Tibial artery (tissue), 4 donors: ENCODE results near the gene YJEFN3.

ENCODE experiments used
- DNase-seq, 2 donors: peaks; one replicate each; pipeline ENCODE4 v3.0.0-alpha.2; 2019
- H3K27ac ChIP-seq, 2 donors: fragments of 200-600 bp; sonication (generic) in 1 of 2; 1 replicate in 1 of 2; 2 replicates in 1 of 2; pipeline ENCODE4 v1.5.1; 2018 to 2019; ENCODE audit warnings: mild to moderate bottlenecking in 1 of 2
- H3K27me3 ChIP-seq, 2 donors: fragments of 200-600 bp; sonication (generic) in 1 of 2; one replicate each; pipeline versions ENCODE4 v1.5.1 to v1.6.0; 2016 to 2019
- H3K36me3 ChIP-seq, 3 donors: fragments of 200-600 bp; sonication (generic) in 2 of 3; one replicate each; pipeline ENCODE4 v1.5.1; 2016 to 2019; ENCODE audit warnings: mild to moderate bottlenecking in 2 of 3
- H3K4me1 ChIP-seq, 4 donors: fragments of 200-600 bp; sonication (generic) in 2 of 4; 1 replicate in 3 of 4; 2 replicates in 1 of 4; pipeline ENCODE4 v1.5.1; 2016 to 2019
- H3K4me3 ChIP-seq, 2 donors: fragments of 200-600 bp; sonication (generic) in 1 of 2; 1 replicate in 1 of 2; 2 replicates in 1 of 2; pipeline ENCODE4 v1.5.1; 2018 to 2019; ENCODE audit warnings: mild to moderate bottlenecking in 2 of 2
- H3K9me3 ChIP-seq, 3 donors: fragments of 200-600 bp; sonication (generic) in 1 of 3; one replicate each; pipeline ENCODE4 v1.5.1; 2016 to 2019
- CTCF ChIP-seq, 2 experiments: fragments of 200-600 bp in 1 of 2; fragments of 450-650 bp in 1 of 2; IDR thresholded peaks; one replicate each; pipeline ENCODE4 v1.5.1; 2017 to 2019; ENCODE audit warnings: antibody characterized with exemption in 2 of 2, mild to moderate bottlenecking in 1 of 2, moderate library complexity in 1 of 2
- intact Hi-C: fragments of 100-400 bp; cut with DNase I; formaldehyde crosslinking; loops from one replicate; pipeline ENCODE4 v1.15.0; 2023; ENCODE audit warnings: low total_unique reads

Gene YJEFN3

GRCh38 chr19:19489804-19490204, 38.9 kb upstream of the YJEFN3 start:
- intact Hi-C loops = loop anchor here (2.0 kb wide), 1 partner anchor 123 kb away; no protein-coding TSS in a partner anchor
- peaks cover 0 to 50% (median 29%) of the 10 kb centered on the region in 4 donors for H3K4me1 ChIP-seq
- H3K36me3 ChIP-seq = peaks cover 20 to 35% (median 26%) of the 10 kb centered on the region in 3 donors
- DNase-seq = no peak
- H3K27me3 ChIP-seq = no peaks in the 10 kb centered on the region
- TF ChIP-seq CTCF (IDR thresholded peaks at IDR 0.05) = no peak
- peak overlapping the region; percentile 78 to 86 for H3K27ac ChIP-seq
- H3K9me3 ChIP-seq = no peaks in the 10 kb centered on the region
- H3K4me3 ChIP-seq = peak overlapping the region in 1 of 2 donors; percentile 32

DNA sequence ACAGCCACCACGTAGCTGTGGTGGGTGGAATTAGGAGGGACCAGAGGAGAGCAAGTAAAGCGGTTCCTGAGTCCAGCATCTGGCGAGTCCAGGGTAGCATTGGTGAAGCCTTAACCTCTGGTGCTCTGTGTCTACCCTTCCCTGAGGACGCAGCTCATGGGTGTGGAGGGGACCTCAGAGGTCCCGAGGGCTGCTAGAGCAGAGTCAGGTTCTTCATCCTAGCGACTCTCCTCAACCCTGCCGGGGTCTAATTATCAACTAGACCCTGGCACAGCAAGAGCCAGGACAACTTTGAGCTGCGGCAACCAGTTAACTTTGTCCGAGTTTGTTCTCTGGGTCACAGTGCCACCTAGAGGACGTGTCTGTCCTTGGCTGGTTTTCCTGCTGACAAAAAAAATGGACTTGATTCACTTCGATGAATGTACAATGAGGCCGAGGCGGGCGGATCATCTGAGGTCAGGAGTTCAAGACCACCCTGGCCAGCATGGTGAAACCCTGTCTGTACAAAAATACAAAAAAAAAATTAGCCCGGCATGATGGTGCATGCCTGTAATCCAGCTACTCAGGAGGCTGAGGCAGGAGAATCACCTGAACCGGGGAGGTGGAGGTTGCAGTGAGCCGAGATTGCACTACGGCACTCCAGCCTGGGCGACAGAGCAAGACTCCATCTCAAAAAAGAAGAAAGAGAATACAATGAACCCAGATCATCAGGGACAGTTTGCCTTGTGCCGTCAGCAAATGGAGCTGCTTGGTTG, 38.3 kb upstream of the YJEFN3 start:
- Histone ChIP-seq H3K27ac (peak overlapping the region; percentile 78 to 86), H3K9me3 (no peaks in the 10 kb centered on the region)

GRCh38 chr19:19491321-19492025, 37.2 kb upstream of the YJEFN3 start:
- H3K27ac ChIP-seq = no peak overlapping the region
- intact Hi-C loops = loop anchor here (2.0 kb wide), 1 partner anchor 125 kb away; no protein-coding TSS in a partner anchor
- no peak for TF ChIP-seq CTCF (IDR thresholded peaks at IDR 0.05)
- H3K27me3 ChIP-seq = no peaks in the 10 kb centered on the region
- no peaks in the 10 kb centered on the region for H3K9me3 ChIP-seq
- no peak for DNase-seq
- peaks cover 30 to 48% (median 38%) of the 10 kb centered on the region in 3 donors for H3K36me3 ChIP-seq
- H3K4me3 ChIP-seq = no peak overlapping the region
- H3K4me1 ChIP-seq = peaks cover 0 to 43% (median 29%) of the 10 kb centered on the region in 4 donors

More for the DNA sequence above, 38.3 kb upstream of the YJEFN3 start:
- H3K36me3 ChIP-seq = peaks cover 23 to 39% (median 29%) of the 10 kb centered on the region in 3 donors
- intact Hi-C loops = loop anchor here (2.0 kb wide), 1 partner anchor 124 kb away; no protein-coding TSS in a partner anchor
- peak; percentile 81 to 88 for DNase-seq
- peaks cover 0 to 50% (median 29%) of the 10 kb centered on the region in 4 donors for H3K4me1 ChIP-seq
- H3K4me3 ChIP-seq = peak overlapping the region in 1 of 2 donors; percentile 3
- peak; percentile 82 to 88 for TF ChIP-seq CTCF (IDR thresholded peaks at IDR 0.05)
- no peaks in the 10 kb centered on the region for H3K27me3 ChIP-seq

DNA sequence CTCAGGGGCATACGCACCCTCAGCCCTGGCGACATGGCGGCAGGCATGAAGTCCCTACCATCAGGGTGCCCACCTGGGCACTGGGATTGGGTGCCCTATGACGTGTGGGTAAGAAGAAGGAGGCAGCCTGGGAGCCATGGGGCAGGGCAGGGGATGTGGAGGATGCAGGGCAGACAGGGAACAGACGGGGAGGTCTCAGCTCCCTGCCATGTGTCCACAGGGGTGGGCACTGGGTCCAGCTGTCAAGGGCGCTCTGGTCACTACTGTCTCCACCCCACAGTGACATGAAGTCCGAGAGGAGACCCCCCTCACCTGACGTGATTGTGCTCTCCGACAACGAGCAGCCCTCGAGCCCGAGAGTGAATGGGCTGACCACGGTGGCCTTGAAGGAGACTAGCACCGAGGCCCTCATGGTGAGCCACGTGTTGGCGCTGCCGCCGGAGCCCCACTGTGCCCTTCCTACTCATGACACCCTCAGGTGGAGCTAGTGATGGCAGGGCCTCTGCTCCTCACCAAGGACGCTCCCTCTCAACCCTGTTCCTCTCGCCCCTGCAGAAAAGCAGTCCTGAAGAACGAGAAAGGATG, 36.6 kb upstream of the YJEFN3 start:
- no peaks in the 10 kb centered on the region for H3K9me3 ChIP-seq
- TF ChIP-seq CTCF (IDR thresholded peaks at IDR 0.05) = no peak
- intact Hi-C loops = no loop called here
- DNase-seq = no peak
- no peaks in the 10 kb centered on the region for H3K27me3 ChIP-seq
- H3K27ac ChIP-seq = no peak overlapping the region
- H3K4me3 ChIP-seq = no peak overlapping the region
- H3K4me1 ChIP-seq = peaks cover 0 to 38% (median 29%) of the 10 kb centered on the region in 4 donors
- peaks cover 33 to 54% (median 44%) of the 10 kb centered on the region in 3 donors for H3K36me3 ChIP-seq

- no peak for TF ChIP-seq CTCF (IDR thresholded peaks at IDR 0.05)
- Histone ChIP-seq H3K4me1 (peaks cover 0 to 19% (median 17%) of the 10 kb centered on the region in 4 donors), H3K36me3 (peaks cover 41 to 73% (median 59%) of the 10 kb centered on the region in 3 donors), H3K9me3 (no peaks in the 10 kb centered on the region), H3K27ac (no peak overlapping the region), H3K4me3 (no peak overlapping the region), H3K27me3 (no peaks in the 10 kb centered on the region)
- DNase-seq = no peak
- intact Hi-C loops = no loop called here
These were observed 34.7 kb upstream of the YJEFN3 start for GRCh38 chr19:19493841-19494546.
